ENCODE data around the gene CTSA.

The CTSA gene

GRCh38 chr20:45940469-45940868 lies 49.3 kb downstream of the CTSA start:
- peaks cover 79% of the 10 kb centered on the region for H3K36me3 ChIP-seq (ENCODE audit: control insufficient read depth, low read length)
- TF ChIP-seq CTCF (IDR thresholded peaks at IDR 0.05; ENCODE audit: low read depth, low read length, poor library complexity, severe bottlenecking) (no peak), EZH2phosphoT487 (IDR thresholded peaks at IDR 0.05; ENCODE audit: borderline replicate concordance, low read length) (no peak)
- no peak overlapping the region for H3K4me2 ChIP-seq (ENCODE audit: low read length)

DNA sequence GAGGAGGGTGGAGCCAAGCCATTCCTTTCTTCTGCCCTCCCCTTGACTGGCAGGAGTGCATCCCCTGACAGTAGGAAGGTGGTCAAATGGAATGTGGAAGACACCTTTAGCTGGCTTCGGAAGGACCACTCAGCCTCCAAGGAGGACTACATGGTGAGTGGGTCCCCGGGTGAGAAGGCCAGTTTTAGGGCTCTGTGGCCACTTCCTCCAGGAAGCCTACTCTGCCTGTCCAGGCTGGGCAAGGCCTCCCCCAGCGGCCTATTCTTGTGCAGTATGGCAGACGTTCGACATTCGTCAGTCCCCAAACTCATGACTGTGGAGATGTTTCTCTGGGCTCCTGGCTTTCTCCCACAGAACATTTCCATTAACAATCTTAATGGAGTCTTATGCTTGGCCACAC lies 52.5 kb downstream of the CTSA start:
- Histone ChIP-seq H4K20me1 (ENCODE audit: control insufficient read depth, insufficient read depth, low read depth, low read length) (no peaks in the 10 kb centered on the region), H3K4me2 (ENCODE audit: low read length) (no peak overlapping the region), H3K27ac (ENCODE audit: low read depth, low read length) (no peak overlapping the region), H3K4me1 (ENCODE audit: control insufficient read depth, low read length) (no peaks in the 10 kb centered on the region), H3K9me2 (replicated peaks; ENCODE audit: control insufficient read depth, low read length) (no peaks in the 10 kb centered on the region), H3F3A (ENCODE audit: control insufficient read depth, insufficient read depth) (no peaks in the 10 kb centered on the region), H3K4me3 (ENCODE audit: low read length) (no peak overlapping the region), H3K36me3 (ENCODE audit: control insufficient read depth, low read length) (peaks cover 85% of the 10 kb centered on the region), H3K9me3 (ENCODE audit: control insufficient read depth, insufficient read depth, low read length) (no peaks in the 10 kb centered on the region), H3K79me2 (ENCODE audit: control insufficient read depth, low read length) (peaks cover under 1% of the 10 kb centered on the region; the same call in 1 of the 2 replicates), H3K27me3 (ENCODE audit: control insufficient read depth, low read length) (no peaks in the 10 kb centered on the region)
- no peak for TF ChIP-seq CTCF (IDR thresholded peaks at IDR 0.05; ENCODE audit: low read depth, low read length, poor library complexity, severe bottlenecking)
- no peak for TF ChIP-seq EZH2phosphoT487 (IDR thresholded peaks at IDR 0.05; ENCODE audit: borderline replicate concordance, low read length)

More at GRCh38 chr20:45940469-45940868, 49.3 kb downstream of the CTSA start:
- Histone ChIP-seq H3K4me1 (ENCODE audit: control insufficient read depth, low read length) (peaks cover 5% of the 10 kb centered on the region), H4K20me1 (ENCODE audit: control insufficient read depth, insufficient read depth, low read depth, low read length) (peaks cover 2% of the 10 kb centered on the region; the same call in 1 of the 2 replicates), H3K9me2 (replicated peaks; ENCODE audit: control insufficient read depth, low read length) (no peaks in the 10 kb centered on the region), H3F3A (ENCODE audit: control insufficient read depth, insufficient read depth) (no peaks in the 10 kb centered on the region), H3K4me3 (ENCODE audit: low read length) (no peak overlapping the region), H3K27me3 (ENCODE audit: control insufficient read depth, low read length) (no peaks in the 10 kb centered on the region), H3K27ac (ENCODE audit: low read depth, low read length) (no peak overlapping the region), H3K9me3 (ENCODE audit: control insufficient read depth, insufficient read depth, low read length) (no peaks in the 10 kb centered on the region), H3K79me2 (ENCODE audit: control insufficient read depth, low read length) (peaks cover 31% of the 10 kb centered on the region)

- Histone ChIP-seq H4K20me1 (ENCODE audit: control insufficient read depth, insufficient read depth, low read depth, low read length) (no peaks in the 10 kb centered on the region), H3K27ac (ENCODE audit: low read depth, low read length) (no peak overlapping the region), H3K27me3 (ENCODE audit: control insufficient read depth, low read length) (no peaks in the 10 kb centered on the region), H3K9me2 (replicated peaks; ENCODE audit: control insufficient read depth, low read length) (no peaks in the 10 kb centered on the region), H3K4me3 (ENCODE audit: low read length) (no peak overlapping the region), H3K36me3 (ENCODE audit: control insufficient read depth, low read length) (peaks cover 85% of the 10 kb centered on the region), H3F3A (ENCODE audit: control insufficient read depth, insufficient read depth) (no peaks in the 10 kb centered on the region), H3K79me2 (ENCODE audit: control insufficient read depth, low read length) (no peaks in the 10 kb centered on the region), H3K4me2 (ENCODE audit: low read length) (no peak overlapping the region), H3K9me3 (ENCODE audit: control insufficient read depth, insufficient read depth, low read length) (no peaks in the 10 kb centered on the region), H3K4me1 (ENCODE audit: control insufficient read depth, low read length) (no peaks in the 10 kb centered on the region)
- TF ChIP-seq CTCF (IDR thresholded peaks at IDR 0.05; ENCODE audit: low read depth, low read length, poor library complexity, severe bottlenecking) (no peak), EZH2phosphoT487 (IDR thresholded peaks at IDR 0.05; ENCODE audit: borderline replicate concordance, low read length) (no peak)
These were observed 53.2 kb downstream of the CTSA start for GRCh38 chr20:45944151-45944964.
